Activated naive CD4-positive, alpha-beta T cell treated with Interleukin-2 at 50 U/mL for 16 hours (primary cell): ENCODE results near the gene CDH11.

Source experiments
- DNase-seq: peaks from one replicate; pipeline ENCODE4 v3.0.0-alpha.2; 2020

Gene CDH11, protein sequence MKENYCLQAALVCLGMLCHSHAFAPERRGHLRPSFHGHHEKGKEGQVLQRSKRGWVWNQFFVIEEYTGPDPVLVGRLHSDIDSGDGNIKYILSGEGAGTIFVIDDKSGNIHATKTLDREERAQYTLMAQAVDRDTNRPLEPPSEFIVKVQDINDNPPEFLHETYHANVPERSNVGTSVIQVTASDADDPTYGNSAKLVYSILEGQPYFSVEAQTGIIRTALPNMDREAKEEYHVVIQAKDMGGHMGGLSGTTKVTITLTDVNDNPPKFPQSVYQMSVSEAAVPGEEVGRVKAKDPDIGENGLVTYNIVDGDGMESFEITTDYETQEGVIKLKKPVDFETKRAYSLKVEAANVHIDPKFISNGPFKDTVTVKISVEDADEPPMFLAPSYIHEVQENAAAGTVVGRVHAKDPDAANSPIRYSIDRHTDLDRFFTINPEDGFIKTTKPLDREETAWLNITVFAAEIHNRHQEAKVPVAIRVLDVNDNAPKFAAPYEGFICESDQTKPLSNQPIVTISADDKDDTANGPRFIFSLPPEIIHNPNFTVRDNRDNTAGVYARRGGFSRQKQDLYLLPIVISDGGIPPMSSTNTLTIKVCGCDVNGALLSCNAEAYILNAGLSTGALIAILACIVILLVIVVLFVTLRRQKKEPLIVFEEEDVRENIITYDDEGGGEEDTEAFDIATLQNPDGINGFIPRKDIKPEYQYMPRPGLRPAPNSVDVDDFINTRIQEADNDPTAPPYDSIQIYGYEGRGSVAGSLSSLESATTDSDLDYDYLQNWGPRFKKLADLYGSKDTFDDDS

DNA sequence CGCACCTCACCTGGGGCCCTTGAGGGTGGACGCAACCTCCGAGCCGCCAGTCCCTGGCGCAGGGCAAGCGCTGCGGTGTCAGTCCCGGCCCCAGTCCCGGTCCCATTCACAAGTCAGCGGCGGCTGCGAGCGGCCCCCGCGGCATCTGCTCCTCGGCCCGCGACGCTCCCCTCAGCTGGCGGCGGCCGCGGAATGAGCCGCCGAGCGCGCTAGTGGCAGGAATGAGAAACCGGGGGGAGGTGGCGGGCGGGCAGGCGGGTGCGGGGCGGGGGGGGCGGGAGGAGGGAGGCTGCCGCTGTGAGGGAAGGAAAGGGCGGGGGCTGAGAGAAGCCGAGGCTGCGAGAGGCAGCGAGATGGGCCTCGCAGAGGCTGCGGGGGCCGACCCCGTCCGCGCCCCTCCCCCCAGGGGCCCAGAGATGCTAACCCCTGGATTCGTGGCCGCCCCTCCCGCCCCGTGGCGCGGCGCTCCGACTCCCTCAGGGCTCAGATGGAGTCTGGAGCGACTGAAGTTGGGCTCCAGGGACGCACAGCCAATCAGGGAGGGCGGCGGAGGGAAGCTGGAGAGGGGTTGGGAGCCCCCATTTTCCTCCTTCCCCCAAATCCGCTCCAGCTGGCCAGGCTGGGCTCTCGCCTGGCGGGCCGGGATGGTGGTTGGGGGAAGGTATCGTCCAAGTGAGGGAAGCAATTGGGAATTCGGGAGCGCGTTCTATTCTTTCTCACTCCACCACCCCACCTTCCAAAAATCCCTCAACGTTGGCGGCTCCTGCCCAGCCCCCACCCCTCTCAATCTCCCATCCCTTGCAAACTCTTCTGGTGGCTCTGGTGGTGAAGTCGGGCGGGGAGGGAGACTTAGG is at the start of gene CDH11:
Gene CDH11 (minus strand): TSS at position 194 of the 854 bp plus-strand sequence. CDS start 117,194 bp downstream, outside the sequence.
- no peak for DNase-seq

DNA sequence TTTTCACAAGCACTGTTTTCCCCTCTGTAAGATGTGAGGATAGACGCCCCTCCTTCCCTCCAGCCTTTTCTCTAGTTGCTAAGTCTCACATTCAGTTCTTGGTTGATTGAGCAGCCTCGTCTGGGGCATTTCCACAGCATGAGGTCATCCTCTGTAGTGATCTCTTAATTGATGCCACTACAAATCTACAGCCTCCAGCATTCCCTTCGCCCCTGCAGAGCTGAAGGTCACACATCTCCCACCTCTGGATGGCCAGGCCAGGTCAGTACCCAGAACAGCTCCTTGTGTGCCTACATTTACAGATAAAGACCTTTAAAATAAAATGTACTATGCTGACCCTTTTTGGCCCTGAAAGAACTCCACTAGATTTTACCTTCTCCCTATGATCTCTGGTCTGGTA is 32.5 kb upstream of the CDH11 start:
- no peak for DNase-seq

DNA sequence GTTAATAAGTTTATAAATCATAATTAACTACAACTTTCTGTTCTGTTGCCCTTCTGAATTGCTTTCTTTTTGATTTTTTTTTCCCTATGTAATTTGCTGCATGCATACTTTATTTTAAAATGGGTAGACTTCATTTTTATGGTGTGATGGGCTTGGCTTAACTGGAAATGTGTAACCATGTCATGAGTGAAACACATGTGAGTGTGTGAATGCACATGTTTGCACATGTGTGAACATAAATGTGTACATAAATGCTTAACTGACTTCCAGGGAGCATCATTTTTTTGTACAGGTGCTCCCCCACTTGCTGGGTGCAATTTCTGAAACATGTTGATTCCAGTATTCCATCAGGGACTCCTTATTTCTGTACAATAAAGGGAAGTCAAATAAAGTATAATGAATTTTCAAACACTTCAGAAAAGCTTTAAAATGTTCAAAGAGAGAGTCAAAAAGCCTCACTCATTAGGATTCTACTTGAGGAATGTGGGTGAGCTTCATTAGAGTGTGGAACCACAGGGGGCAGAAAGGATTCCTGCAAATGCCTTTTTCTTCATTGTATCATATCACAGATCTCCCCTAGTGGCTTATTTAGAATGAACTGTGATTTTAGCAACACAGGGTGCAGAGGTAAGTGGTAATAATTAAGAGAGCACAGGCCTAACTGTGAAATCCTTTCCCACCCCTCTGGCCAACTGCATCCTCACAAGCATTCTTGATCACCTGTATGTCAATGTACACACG is 31.7 kb upstream of the CDH11 start:
- DNase-seq = no peak

DNA sequence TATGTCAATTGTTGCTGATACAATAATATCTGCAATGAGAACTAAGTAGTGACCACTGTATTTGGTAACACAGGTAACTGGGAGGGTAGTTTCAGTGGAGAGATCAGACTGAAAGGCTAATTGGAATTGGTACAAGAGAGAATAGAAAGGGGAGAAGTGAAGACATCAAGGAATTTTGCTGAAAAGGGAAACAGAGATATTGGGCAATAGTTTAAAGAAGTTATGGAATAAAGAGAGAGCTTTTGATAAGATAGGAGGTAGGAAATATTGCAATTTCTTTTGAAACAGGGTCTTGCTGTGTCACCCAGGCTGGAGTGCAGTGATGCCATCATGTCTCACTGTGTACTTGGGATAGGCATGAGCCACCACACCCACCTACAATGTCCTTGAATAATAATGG is 26.9 kb upstream of the CDH11 start:
- DNase-seq = no peak

DNA sequence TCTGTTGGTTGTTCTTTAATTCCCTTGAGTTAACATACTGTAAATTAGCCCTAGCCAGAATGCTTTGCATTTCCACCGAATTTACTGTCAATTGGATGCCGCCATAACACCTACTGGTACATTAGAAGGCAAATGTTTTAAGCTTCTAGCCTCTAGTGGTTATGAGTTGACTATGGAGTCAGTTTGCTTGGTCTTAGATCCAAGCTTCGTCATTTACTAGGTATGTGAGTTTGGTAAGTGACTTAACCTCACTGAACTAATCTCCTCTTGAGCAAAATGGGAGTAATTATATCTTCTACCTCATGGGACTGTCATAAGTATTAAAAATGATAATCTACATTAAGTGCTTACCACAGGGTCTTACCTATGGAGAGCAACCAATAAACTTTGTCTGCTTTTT is 20.4 kb upstream of the CDH11 start:
- no peak for DNase-seq

DNA sequence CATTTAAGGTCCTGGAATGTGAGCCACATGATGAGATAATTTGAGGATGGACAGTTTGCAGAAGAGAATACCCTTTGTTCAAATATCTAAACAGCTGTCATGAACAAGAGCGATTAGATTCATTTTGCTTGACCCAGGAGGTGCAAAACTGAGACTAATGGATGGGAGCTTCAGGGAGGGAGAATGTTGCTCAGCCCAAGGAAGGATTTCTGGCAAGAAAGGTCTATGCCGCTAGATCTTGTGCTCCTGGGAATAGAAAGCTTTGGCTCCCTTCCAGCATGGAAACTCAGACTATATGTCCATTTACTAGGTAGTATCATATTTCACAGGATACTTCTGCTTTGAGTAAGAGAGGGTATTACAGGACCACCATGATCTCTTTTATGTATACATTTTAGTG is 14.8 kb upstream of the CDH11 start:
- DNase-seq = no peak

DNA sequence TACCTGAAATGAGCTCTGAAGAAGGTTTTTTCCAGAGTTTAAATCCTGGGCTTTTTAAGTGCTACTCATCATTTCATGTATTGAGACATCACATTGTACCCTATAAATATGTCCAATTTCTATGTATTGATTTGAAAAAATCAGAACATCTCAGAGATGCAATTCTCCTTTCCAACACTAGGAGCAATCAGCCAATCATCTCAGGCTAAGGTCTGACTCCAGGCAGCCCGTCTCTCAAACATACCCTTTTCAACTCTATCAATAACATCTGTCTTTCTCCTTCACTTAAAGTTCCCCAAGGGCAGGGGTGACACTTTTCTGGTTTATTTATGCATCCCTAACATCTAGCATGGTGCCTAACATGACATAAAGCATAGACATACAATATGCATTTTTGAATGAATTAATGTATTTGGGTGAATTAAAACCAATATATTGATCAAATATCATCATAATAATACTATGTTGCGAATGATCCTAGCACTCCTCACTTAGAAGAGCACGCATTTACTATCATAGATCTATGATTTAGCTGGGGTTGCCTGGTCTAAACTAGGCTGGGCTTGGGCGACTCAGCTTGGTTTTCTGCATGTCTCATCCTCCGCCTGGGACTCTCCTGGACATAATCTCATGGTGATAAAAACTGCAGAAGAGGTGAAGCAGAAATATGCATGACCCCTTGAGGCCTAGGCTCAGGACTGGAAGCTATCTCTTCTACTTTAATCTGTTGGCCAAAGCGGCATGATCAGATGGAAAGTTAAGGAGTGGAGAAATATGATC is 5.2 kb upstream of the CDH11 start:
- no peak for DNase-seq

DNA sequence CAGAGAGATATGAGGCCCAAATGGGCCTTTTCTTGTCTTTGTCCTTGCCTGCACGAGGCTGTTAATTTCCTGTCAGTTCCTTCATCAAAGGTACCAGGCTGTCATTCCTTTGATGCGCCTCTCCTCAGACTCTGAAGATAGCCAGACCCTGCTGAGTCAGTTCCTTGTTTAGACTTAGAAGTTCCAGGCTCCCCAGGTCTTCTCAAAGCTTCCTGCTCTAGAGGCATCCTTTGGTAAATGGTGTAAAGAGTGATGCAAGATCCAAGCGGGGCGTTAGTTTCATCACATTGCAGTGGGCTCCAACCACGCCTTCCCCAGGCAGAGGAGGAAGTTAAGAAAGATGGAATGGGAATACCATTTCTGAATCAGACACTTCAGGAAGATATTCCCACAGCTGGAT is 4.0 kb upstream of the CDH11 start:
- no peak for DNase-seq

DNA sequence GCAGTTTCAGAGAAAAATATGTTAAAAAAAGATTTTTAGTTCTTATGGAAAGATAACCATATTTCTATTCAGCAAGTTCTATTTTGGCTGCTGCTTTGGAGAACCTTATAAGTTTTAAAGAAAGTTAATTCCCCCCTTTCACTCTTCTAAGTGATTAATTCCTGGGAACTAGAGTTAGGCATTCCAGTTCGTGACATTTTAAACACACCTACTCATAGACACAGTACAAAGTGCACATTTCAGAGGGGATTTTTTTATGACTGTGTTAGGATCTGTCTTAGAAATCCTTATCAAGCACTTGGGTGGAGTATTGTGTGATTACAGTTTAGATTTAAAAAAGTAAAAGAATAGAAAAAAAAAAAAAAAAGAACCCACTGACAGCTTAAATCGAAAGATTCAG is 3.5 kb upstream of the CDH11 start:
- no peak for DNase-seq

DNA sequence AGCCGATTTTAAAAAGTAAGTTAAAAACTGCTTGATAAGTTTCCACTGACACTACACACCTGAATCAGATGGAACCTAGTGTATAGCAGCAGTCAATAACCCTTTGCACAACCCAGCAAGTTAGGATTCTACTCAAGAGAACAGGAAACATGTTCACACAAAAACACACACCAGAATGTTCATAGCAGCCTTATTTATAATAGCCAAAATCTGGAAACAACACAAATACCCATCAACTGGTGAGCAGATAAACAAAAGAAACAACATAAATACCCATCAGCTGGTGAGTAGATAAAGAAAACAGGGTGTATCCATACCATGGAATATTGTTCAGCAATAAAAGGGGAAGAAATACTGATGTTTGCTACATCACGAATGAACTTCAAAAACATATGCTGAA is 2.7 kb upstream of the CDH11 start:
- no peak for DNase-seq

DNA sequence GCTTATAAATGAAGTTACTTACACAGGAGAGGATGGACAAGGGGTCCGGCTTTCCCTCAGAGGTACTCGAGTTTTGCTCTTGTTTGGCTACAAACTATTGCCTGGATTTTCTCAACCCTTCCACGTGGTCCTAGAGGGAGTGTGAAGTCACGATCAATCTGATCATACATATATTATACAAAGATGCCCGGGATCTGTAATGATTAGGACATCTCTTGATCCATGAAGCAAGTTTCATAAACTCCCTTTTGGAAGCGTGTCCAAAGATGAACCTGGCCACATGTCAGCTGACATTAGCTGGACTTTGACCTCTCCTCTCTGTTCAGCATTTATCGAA is 2.3 kb upstream of the CDH11 start:
- DNase-seq = no peak

DNA sequence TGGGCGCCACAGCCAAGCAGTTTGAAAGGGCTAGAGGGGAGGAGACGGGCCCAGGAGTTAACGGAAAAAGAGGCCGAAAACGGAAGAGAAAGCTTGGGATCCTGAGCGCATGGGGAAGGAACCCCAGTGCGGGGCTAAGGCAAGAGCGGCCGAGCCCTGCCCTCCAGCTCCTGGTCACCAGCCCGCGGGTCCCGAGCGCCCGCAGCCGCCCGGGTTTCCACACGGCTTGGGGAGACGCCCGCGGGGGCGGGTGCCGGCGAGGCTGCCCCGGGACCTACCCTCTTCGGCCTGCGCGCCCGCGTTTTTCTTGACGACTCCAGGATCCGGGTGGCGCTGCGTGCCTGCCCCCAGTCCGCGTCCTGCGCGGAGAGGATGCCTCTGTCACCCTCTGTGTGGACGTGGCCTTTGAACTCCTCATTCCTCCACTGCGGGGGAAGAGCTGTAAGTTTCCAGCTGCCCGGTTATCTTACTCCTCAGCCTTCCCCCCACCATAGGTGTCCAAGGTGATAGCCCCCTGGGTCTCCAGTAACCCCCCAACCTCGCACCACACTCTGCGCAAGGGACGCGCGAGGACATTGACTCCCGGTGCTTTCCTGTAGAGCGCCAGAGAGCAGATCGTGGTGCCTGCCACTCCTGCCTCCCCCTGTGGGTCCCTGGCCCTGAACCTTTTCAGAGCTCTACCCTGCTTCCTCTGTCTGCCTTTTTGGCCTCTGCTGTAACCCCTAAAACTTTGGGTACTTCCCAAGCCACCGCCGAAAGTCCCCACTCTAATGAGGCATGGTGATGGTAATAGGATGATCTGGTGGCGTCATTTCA is 1.7 kb upstream of the CDH11 start:
- no peak for DNase-seq

DNA sequence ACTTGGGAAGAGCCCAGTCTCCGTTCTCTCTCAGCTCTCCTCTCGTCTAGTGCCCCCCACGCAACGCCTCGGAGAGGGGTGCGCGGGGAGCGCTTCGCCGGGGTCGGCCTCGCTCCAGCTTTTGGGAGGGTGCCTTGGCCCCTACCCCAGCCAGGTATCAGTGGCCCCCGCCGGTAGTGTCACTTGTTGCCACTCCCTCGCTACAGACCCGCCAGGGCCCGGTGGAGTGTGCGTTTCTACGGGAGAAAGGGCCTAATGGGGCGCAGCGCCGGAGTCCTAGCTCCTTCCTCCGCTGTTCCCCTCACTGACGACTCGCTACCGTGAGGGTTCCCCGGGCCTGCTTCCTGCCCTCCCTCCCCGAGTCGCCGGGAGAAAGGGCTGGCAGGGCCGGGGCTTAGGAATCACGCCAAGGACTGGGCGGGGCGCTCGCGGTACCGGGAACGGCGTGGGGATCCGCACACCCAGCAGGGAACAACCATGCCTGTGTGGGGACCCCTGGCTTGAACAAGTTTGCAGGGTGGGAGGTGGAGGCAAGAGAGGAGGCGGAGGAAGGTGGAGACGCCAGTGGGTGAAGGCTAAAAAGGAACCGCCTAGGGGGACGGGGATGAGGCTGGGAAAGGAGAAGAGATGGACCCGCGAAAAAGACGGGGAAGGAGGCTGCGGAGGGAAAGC is 997 bp upstream of the CDH11 start:
- DNase-seq = no peak

DNA sequence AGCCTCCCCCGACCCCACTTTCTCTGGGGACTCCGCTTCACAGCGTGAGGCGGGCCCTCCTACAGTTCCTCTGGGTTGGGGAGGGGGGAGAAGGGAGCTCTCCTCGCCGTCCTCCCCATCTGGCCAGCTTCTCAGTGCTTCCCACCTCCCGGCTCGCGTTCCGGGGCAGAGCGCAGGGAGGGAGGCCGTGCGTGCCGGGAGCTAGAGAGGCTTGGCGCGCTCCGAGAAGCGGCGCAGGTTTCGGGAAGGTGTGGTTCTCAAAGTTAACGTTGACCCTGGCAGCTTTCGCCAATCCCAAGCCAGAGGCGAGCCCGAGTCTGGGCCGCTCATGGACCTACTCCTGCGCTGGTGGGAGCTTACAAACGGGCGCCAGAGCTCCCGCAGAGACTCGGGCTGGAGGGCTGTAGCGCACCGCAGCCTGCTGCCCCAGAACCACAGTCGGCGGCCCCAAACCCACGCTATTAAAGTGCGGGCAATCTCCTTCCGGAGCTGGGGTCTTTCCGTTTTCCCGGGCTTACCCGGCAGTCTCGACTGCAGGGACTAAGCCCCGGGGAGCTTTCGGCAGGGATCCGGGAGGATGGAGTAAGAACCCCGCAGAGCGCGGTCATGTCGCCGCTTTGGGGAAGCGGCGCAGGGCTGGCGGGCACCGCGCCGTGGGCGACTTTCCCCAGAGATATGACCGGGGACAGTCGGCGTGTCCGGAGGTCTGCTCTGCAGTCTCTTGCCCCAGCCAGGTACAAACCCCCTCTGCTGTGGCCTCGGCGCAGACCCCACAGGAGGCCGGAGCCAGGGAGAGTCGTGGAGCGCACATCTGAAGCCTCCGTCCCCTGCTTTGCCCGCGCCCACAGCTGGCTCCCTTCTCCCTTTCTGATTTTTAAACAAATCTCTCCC is 787 bp downstream of the CDH11 start:
- DNase-seq = no peak

DNA sequence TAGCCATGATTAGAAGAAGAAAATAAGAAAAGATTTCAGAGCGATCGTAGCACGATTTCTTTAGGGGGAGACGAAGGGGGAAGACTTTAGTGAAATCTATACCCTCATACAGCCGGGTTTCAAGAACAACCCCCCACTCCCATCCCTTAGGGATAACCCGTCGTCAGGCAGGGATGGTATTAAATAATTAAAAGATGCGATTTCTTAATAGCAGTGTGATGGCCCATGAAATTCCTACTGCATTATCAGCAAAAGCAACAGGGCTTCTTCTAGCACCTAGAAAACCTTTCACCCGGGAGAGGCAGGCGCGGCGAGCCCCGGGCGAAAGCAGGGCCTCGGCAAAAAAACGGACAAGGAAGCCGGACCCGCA is 1.4 kb downstream of the CDH11 start:
- DNase-seq = no peak

DNA sequence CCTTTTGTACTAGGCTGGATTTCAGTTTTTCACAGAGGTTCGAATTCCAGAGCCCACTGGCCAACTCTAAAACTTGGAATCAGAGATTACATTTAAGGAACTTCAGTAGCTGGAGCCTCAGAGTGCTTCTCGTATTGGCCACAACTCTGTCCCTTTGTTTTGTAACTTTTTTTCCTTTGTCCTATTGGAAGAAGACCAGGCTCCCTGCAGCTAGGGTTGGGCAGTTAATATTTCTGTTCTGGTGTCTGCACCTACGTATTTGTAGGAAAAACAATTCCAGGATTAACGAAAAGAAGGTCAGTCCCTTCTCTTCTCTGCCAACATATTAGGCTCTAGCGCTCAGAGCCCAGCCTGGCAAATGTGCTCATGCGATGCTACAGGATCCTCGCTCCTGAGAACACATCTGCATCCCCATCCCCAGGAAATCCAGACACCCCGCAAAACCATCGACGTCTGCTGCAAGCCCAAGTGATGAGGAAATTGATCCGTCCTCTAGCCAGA is 1.9 kb downstream of the CDH11 start:
- no peak for DNase-seq

DNA sequence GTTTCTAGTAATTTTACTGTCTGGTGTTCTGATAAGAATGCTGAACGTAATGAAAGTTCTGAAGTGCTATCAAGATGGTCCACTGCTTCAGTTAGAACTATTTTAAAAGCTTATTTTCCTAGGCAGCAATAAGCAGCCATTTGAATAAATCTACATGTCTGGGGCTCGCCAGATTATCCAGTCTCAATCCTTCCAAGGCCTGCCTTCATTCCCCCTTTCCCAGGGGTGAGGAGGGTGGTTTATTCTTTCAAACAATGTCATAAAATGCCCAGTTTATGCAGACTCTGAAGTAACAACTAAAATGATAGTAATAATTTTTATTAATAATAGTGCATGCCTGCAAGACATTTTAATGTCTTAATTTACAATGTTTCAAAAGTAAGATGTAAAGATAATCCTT is 2.4 kb downstream of the CDH11 start:
- no peak for DNase-seq

DNA sequence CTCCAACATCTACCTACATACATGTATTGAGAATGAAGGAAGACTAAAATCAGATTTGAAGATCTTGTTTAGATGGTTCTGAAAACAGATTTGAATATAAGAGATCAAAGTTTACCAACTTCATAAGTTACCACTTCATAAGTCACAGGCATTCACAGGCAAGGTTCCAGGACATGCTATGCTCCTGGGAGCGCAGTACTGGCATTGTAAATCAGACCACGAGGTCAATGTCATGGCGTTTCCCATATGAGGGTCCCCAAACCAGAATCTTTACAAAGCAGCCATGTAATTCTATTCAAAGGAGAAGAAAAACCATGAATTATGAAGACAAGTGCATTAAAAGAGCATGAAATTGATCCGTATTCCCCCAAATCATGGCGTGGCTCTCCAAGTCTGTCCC is 3.0 kb downstream of the CDH11 start:
- DNase-seq = no peak

DNA sequence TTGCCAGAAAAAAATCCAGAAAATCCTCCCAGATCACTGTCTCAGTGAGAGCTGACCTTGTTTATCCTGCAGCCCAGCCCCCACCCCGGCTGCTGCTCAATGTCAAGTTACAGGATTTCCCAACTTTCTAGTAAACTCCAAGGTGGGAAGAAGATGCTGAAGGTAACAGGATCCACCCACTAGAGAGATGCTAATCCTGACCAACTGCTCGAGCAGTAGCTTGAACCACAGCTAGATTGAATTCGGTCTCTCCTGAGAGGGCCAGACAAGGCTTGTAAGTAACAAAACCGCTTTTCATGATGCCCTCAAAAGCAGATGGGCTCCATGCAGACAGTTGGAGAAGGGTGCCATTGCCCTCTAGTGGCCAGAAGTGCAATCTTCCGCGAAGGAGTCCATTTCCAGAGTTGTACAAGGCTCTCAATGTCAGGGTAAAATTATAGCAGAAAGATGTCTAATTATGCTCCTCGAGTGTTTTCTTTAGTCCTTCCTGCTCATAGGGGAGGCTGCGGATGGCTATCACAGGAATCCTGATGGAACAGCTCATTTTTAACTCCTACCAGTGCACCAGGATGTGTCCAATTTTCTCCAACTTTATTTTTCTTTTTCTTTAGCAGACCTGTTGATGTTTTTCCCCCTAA is 3.9 kb downstream of the CDH11 start:
- peak; percentile 5 for DNase-seq
